Adipocyte (in vitro differentiated cells): ENCODE data around the gene CST3.

Experiments
- DNase-seq: peaks from one replicate; pipeline ENCODE4 v3.0.0-alpha.2; 2015; ENCODE audit warnings: low read depth
- H3K27me3 ChIP-seq: replicated peaks from 2 replicates; pipeline ENCODE4 v1.7.0; 2013; ENCODE audit warnings: mild to moderate bottlenecking, low read length, moderate library complexity; ENCODE audit not compliant: control insufficient read depth, insufficient read depth
- H3K36me3 ChIP-seq: 2 replicates; pipeline ENCODE4 v1.7.0; 2013; ENCODE audit warnings: low read length, mild to moderate bottlenecking, moderate library complexity; ENCODE audit not compliant: control insufficient read depth, insufficient read depth, severe bottlenecking
- H3K4me1 ChIP-seq: 2 replicates; pipeline ENCODE4 v1.7.0; 2013; ENCODE audit warnings: mild to moderate bottlenecking, low read length, moderate library complexity; ENCODE audit not compliant: control insufficient read depth, insufficient read depth
- H3K4me3 ChIP-seq: 2 replicates; pipeline ENCODE4 v1.7.0; 2013; ENCODE audit warnings: mild to moderate bottlenecking, low read length, moderate library complexity
- H3K9ac ChIP-seq: 2 replicates; pipeline ENCODE4 v1.7.0; 2013; ENCODE audit warnings: mild to moderate bottlenecking, low read length, moderate library complexity
- H3K9me3 ChIP-seq: 2 replicates; pipeline ENCODE4 v1.7.0; 2013; ENCODE audit warnings: mild to moderate bottlenecking, low read length, moderate library complexity; ENCODE audit not compliant: control insufficient read depth

Gene CST3

DNA sequence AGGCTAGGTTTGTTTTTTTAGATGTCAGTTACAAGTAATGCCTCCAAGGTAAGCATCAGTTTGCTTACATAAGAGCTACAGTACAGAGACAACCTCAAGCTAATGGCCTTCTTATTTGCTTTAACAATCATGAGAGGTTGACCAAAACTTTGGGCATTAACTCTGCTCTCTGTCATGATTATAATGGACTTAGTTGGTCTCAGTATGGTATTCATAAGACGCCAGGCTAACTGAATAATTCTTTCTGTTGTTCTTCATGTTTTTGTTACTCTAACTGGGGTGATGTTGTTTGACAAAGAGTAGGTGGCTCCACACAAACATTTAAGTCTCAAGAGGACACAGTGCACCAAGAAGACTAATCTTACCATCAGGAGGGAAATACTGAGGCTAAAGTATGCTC is 41.8 kb downstream of the CST3 start:
- no peaks in the 10 kb centered on the region for H3K9me3 ChIP-seq
- no peaks in the 10 kb centered on the region for H3K36me3 ChIP-seq
- DNase-seq, result no peak
- no peak overlapping the region for H3K9ac ChIP-seq
- no peak overlapping the region for H3K4me3 ChIP-seq
- H3K4me1 ChIP-seq, result peaks cover 4% of the 10 kb centered on the region
- H3K27me3 ChIP-seq, result no peaks in the 10 kb centered on the region

DNA sequence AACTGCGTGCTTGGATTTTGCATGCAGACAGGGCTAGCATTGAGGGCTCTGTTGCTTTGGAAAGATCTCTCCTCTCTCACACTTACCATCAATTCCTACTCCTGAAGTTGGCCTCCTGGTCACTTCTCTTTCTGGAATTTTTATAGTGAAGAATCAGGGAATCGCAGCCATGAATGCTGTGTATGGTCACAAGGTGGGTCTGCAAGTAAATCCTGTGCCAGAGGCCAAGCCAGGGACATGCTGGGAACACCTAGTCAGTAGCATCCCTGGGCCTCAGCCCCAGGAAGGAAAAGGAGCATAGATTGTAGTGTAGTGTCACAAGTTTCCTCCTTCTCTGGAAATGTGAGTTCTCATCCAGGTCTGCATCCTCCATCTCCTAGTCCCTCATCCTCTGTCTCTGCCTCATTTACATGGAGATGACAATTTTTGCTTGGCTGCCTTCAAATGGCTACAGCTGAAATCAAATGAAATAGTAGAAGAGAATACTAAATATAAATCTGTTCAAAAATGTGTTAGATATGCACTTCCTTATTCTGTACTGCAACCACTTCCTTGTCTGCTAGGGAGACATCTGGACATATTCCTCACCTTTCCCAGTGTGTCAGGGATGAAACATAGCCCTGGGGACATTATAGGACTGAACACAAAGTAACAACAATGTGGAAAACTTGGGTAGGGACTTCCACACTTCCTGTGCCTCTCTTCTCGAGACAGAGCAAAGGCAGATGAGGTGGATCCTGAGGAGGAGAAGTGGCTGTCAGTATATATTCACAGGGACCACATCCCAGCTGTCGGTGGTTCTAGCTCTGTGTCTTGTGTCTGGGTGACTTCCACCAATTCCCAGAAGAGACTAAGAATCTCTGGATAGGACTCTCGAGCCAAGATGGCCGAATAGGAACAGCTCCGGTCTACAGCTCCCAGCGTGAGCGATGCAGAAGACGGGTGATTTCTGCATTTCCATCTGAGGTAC is 49.0 kb downstream of the CST3 start:
- Histone ChIP-seq H3K9me3 (no peaks in the 10 kb centered on the region), H3K36me3 (no peaks in the 10 kb centered on the region), H3K27me3 (peaks cover 21% of the 10 kb centered on the region), H3K4me1 (no peaks in the 10 kb centered on the region), H3K4me3 (no peak overlapping the region), H3K9ac (no peak overlapping the region)
- no peak for DNase-seq

DNA sequence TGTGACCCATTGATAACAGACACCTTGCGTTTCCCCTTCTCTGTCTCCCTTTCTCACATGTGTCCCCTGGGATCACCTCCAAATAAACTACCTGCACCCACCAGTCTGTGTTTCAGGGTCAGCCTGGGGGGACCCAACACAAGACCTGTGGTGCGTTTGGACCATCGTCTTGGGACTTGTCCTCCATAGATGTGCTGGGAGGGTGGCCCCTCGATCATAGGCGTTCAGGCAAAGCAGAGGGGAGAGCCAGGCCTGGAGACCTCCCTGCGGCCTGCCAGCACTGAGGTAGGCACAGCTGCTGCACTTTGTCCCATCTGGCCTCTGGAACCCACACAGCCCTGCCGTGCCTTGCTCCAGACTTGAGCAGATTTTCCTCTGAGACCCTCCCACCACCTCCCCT is 50.1 kb downstream of the CST3 start:
- H3K36me3 ChIP-seq, result no peaks in the 10 kb centered on the region

GRCh38 chr20:23586735-23587525 is 50.8 kb downstream of the CST3 start:
- DNase-seq, result no peak
- Histone ChIP-seq H3K36me3 (no peaks in the 10 kb centered on the region), H3K4me1 (no peaks in the 10 kb centered on the region), H3K4me3 (no peak overlapping the region), H3K9me3 (no peaks in the 10 kb centered on the region), H3K9ac (no peak overlapping the region), H3K27me3 (peaks cover 23% of the 10 kb centered on the region)

More for the DNA sequence above, 50.1 kb downstream of the CST3 start:
- H3K9me3 ChIP-seq, result no peaks in the 10 kb centered on the region
- DNase-seq, result no peak
- peaks cover 23% of the 10 kb centered on the region for H3K27me3 ChIP-seq
- H3K4me3 ChIP-seq, result no peak overlapping the region
- no peaks in the 10 kb centered on the region for H3K4me1 ChIP-seq
- H3K9ac ChIP-seq, result no peak overlapping the region

DNA sequence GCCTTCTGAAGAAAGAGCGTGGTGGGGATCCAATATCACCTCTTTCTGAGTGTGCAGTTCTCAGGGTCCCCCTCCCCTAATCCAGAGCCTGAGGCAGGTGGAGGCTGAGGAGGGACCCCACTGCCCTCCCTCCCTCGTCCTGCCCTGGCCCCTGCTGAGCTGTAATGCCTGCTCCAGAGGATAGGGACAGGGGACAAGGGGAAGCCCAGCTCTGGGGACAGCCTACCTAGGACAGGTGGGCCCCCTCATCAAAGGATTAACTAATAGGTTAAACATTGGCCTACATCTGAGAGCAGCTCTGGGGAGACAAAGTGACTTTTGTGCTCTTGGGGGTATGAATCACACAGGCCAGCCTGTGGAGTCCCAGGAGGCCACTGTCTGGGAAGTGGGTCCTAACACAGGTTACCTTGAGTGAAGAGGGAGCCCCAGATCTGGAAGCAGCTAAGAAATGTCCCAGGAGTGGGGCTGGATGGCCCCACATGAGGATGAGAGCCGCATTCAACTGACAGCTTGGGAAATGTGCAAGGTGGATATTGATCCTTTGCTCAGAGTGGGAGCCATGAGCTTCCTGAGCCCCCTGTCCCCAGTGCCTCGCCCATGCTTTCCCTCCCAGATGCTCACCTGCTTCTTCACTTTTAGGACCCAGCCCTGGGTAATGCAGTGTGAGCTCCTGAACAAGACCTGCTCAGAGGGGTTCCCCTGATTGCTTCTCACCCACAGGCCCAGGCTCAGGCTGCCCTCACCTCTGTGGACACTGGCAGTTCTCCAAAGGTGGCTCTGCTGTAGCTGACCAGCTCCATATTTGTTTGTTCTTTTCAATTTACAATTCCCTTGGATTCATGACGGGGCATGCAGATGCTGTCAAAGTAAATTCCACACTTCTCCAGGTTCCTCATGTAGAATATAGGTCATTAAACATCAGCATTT is 51.7 kb downstream of the CST3 start:
- DNase-seq, result no peak
- H3K36me3 ChIP-seq, result no peaks in the 10 kb centered on the region

DNA sequence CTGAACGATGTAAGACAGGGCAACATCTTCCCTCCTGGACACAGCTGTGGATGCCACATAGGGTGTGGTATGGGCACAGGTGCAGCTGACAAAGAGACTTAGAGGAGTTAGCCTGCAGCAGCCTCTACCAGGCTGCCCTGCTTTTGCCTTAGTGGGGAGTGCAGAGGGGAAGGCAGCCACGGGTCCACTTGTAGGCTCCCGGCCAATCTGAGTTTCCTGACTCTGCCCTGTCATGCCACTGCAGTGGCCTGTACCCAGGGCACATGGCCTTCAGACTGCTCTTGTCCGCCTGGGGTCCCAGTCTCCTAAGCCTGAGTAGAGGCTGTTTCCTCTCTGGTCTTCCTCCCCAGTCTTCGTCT is 52.3 kb downstream of the CST3 start:
- H3K4me3 ChIP-seq, result no peak overlapping the region

More for the DNA sequence above, 51.7 kb downstream of the CST3 start:
- no peak overlapping the region for H3K4me3 ChIP-seq
- no peaks in the 10 kb centered on the region for H3K4me1 ChIP-seq
- H3K27me3 ChIP-seq, result peaks cover 23% of the 10 kb centered on the region
- no peaks in the 10 kb centered on the region for H3K9me3 ChIP-seq
- H3K9ac ChIP-seq, result no peak overlapping the region

GRCh38 chr20:23584434-23585199 is 53.1 kb downstream of the CST3 start:
- H3K9me3 ChIP-seq, result no peaks in the 10 kb centered on the region
- DNase-seq, result no peak

More for the DNA sequence above, 52.3 kb downstream of the CST3 start:
- no peak for DNase-seq
- Histone ChIP-seq H3K36me3 (no peaks in the 10 kb centered on the region), H3K27me3 (peaks cover 23% of the 10 kb centered on the region), H3K9me3 (no peaks in the 10 kb centered on the region), H3K4me1 (no peaks in the 10 kb centered on the region), H3K9ac (no peak overlapping the region)

More at GRCh38 chr20:23584434-23585199, 53.1 kb downstream of the CST3 start:
- Histone ChIP-seq H3K27me3 (peaks cover 23% of the 10 kb centered on the region), H3K9ac (no peak overlapping the region), H3K36me3 (no peaks in the 10 kb centered on the region), H3K4me3 (no peak overlapping the region), H3K4me1 (no peaks in the 10 kb centered on the region)
